A549 (cell line): ENCODE data around the gene OSBPL9.

Experiments used
- BCL3 ChIP-seq: fragments of >200 bp; sonication (Bioruptor Twin); formaldehyde crosslinking; IDR thresholded peaks from 3 replicates; pipeline ENCODE4 v1.6.1; 2016
- CBX2 ChIP-seq: fragments of 200-600 bp; sonication (generic); IDR thresholded peaks from 2 replicates; pipeline ENCODE4 v1.6.1; 2016; ENCODE audit warnings: low read depth, mild to moderate bottlenecking, borderline replicate concordance
- CHD2 ChIP-seq: fragments of 150-350 bp; IDR thresholded peaks from 2 replicates; pipeline ENCODE4 v1.6.1; 2014; ENCODE audit warnings: low read length; ENCODE audit not compliant: partially characterized antibody
- CTCF ChIP-seq: fragments of >200 bp; sonication (Bioruptor Twin); formaldehyde crosslinking; IDR thresholded peaks from 3 replicates; pipeline ENCODE4 v1.5.1; 2016
- EHMT2 ChIP-seq: fragments of 200-600 bp; sonication (generic); IDR thresholded peaks from 2 replicates; pipeline ENCODE4 v1.6.1; 2016; ENCODE audit warnings: antibody characterized with exemption, low read depth, mild to moderate bottlenecking, moderate library complexity
- ELK1 ChIP-seq: fragments of 150-350 bp; IDR thresholded peaks from 2 replicates; pipeline ENCODE4 v1.6.1; 2014; ENCODE audit warnings: low read depth, mild to moderate bottlenecking, low read length
- MYC ChIP-seq: IDR thresholded peaks from 2 replicates; pipeline ENCODE4 v1.6.1; 2012; ENCODE audit warnings: mild to moderate bottlenecking, inconsistent platforms, low read length, improper control_type of control experiment, borderline replicate concordance
- POLR2A ChIP-seq: IDR thresholded peaks from 2 replicates; pipeline ENCODE4 v1.6.1; 2012; ENCODE audit warnings: mild to moderate bottlenecking, low read length
- RAD21 ChIP-seq, 2 experiments: fragments of >200 bp in 1 of 2; sonication (Bioruptor Twin) in 1 of 2; formaldehyde crosslinking in 1 of 2; IDR thresholded peaks in 1 of 2; conservative IDR thresholded peaks in 1 of 2; 2 replicates in 1 of 2; 3 replicates in 1 of 2; pipeline ENCODE4 v1.6.1; 2012 to 2018; ENCODE audit warnings: inconsistent platforms in 1 of 2
- REST ChIP-seq: fragments of 200-600 bp; sonication (generic); IDR thresholded peaks from 2 replicates; pipeline ENCODE4 v1.6.1; 2016; ENCODE audit warnings: antibody characterized with exemption, mild to moderate bottlenecking, moderate library complexity
- SMC3 ChIP-seq: fragments of >200 bp; sonication (Bioruptor Twin); formaldehyde crosslinking; IDR thresholded peaks from 3 replicates; pipeline ENCODE4 v1.6.1; 2018; ENCODE audit warnings: inconsistent platforms
- TFCP2L1 ChIP-seq: fragments of 250-450 bp; sonication (Bioruptor Pico); IDR thresholded peaks from 2 replicates; pipeline ENCODE4 v1.5.0; 2021; ENCODE audit warnings: mild to moderate bottlenecking

- TF ChIP-seq MYC (no peak), BCL3 (no peak), CTCF (no peak), POLR2A (no peak), RAD21 (conservative IDR thresholded peaks at IDR 0.05 in 1 of 2, IDR thresholded peaks at IDR 0.05 in 1 of 2) (no peak), SMC3 (no peak), ELK1 (no peak), TFCP2L1 (CRISPR knock-in tag) (no peak), EHMT2 (no peak), CBX2 (no peak), REST (no peak), CHD2 (no peak)
These were observed 37.1 kb downstream of the OSBPL9 start for GRCh38 chr1:51654000-51654399.
